OCI-M2 (cell line): Measurements from ENCODE around the gene MTHFS.
"Not testable (repeated sequence)": the region's sequence is repeated elsewhere in the genome, so short reads cannot be mapped to it uniquely, and the experiment has no call there.

Experiments
- DNase-seq: peaks from one replicate; lab custom pipeline; 2025; ENCODE audit not compliant: unreplicated experiment; lab: John Stamatoyannopoulos, UW

Gene MTHFS

GRCh38 chr15:79916502-79917132 is 19.8 kb upstream of the MTHFS start:
- DNase-seq, result no peak

DNA sequence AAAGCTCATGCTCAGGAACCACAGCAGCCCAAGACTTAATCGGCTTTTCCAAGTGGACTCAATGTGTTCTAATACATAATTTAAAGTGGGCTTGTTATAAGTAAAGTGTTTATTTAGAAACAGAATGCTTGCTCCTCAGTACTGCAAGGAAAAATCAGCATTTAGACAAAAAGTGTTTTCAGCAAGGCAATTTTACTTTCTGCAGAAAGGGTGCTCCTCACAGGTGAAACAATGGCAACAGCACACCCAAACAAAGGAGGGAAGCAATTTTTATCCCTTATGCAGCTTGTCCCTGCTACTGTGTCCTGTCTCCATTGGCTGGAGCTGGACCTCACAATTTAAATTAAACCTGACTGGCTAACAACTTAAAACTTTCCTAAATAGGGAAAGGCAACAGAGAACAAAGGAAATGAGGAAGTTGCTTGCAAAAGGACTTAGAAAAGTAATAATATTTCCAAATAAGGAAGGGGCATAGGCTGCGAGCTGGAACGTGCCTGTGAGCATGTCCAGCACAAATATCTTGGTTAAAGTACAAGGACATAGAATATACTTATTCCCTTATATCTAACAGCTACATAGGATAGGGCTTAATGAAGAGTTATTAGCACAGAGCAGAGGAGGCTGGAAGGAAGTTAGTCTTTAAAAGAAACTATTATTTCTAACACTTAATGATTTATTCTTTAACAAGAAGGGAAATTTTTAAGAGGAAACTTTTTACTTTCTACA is 19.1 kb upstream of the MTHFS start:
- not testable (repeated sequence) for DNase-seq

DNA sequence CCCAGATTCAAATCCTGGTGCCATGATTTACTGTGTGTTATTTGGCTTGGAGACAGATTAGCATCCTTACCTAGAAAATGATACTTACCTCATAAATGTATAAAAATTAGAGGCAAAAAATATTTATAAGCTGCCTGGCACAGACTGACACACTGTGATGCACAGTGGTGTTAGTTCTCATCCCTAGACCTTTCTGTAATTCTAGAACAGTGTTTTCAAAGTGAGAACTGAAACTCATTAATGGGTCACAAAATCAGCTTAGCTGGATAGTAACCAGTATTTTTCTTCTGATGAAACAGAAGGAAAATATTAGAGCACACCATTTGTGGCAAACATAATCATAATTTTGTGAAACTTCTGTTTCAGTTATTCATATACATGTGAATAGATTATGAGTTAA is 17.9 kb upstream of the MTHFS start:
- DNase-seq, result no peak

DNA sequence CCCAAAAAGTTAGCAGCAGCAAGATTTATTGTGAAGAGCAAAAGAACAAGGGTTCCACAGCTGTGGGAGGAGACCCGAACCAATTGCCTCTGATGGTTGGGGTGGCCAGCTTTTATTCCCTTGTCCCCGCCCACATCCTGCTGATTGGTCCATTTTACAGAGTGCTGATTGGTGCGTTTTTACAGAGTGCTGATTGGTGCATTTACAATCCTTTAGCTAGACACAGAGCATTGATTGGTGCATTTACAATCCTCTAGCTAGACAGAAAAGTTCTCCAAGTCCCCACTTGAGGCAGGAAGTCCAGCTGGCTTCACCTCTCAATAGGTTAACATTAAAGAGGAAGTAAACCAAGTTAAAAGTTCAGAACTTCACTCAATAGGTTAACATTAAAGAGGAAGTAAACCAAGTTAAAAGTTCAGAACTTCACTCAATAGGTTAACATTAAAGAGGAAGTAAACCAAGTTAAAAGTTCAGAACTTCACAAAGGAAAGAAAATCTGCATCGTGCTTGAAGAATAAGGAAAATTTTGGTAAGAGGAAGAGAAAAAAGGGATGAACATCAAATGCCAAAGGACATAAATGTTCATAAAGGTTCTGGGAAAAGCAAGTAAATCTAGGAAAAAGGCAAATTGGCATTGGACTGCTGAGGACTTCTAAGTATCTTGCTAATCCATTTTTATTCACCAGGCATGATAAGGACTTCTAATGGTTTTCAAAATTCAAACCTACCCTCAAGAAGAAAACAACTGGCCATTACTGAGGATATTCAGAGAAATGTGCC is 12.9 kb upstream of the MTHFS start:
- not testable (repeated sequence) for DNase-seq

DNA sequence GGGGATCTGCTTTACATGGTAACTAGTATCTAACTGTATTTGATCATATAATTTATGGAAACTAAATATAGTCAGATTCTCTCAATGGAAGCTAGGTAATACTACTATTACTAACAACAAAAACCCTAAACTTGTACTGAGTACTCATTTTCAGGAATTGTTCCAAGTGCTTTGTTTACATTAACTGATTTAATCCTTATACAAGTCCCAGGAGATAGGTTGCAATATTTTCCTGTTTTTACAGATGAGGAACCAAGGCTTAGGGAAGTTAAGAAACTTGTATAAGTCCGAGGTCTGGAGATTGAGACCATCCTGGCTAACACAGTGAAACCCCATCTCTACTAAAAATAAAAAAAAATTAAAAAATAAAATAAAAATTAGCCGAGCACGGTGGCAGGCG is 7.5 kb upstream of the MTHFS start:
- no peak for DNase-seq

DNA sequence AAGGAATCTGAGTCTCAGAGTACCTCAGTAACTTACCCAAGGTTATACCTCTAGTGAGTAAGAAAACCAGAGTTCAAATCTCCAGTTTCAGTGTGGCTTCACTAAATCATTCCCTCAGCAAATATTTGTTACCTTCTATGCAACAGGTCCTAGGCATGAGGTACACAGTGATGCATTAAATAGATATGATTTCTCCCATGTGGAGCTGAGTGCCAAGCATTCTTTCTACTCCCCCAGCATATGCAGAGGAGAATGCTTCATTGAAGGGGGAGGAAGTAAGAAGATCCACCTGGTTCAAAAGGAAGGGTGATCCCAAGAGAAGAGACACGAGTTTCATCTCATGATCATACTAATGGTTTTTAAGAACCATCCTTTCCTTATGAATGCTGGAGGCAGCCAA is 6.8 kb upstream of the MTHFS start:
- no peak for DNase-seq

- no peak for DNase-seq
These were observed 6.3 kb upstream of the MTHFS start for GRCh38 chr15:79903144-79903543.

GRCh38 chr15:79901958-79902357 is 5.1 kb upstream of the MTHFS start:
- no peak for DNase-seq

GRCh38 chr15:79900818-79901378 is 4.1 kb upstream of the MTHFS start:
- DNase-seq, result not testable (repeated sequence)

DNA sequence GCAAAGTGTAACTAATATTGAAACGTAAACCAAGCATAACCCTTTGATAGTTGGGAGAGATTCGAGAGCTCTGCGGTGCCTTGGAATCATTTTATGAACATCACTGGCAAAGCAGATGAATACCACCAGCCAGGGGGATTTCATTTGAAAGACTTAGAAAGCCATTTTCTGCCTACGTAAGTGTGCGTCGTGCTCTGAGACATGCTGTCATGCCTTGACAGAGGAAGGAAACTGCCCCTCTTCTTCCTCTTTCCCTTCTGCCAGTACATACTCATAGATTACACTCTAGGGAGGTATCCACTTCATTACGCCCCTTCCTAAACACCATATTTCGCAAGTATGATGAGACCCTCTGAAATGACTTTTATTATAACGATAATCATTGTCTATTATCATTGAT is 3.3 kb upstream of the MTHFS start:
- no peak for DNase-seq

- not testable (repeated sequence) for DNase-seq
These were observed 2.0 kb upstream of the MTHFS start for GRCh38 chr15:79898786-79899185.

DNA sequence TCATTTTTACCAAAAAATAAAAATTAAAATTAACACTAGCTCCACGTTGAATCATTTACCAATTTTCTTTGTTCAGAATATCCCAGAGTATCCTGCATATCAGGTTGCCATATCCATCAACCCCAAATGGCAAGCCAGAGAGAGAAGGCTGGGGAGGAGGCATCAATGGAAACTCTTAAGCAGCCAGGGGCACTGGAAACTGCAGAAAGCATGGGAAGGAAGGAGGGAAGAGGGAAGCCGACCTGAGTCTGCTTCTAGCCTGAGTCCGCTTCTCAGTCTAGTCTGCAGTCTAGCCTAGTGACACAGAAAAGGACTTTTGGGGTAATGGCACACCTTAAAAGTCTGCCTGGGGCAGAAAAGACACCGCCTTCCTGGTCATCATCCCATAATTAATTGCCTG is 1.6 kb upstream of the MTHFS start:
- no peak for DNase-seq

GRCh38 chr15:79897701-79898113 is 893 bp upstream of the MTHFS start:
- DNase-seq, result no peak

- no peak for DNase-seq
These were observed 515 bp upstream of the MTHFS start for GRCh38 chr15:79897380-79897678.

GRCh38 chr15:79896131-79896633 is 632 bp downstream of the MTHFS start:
- no peak for DNase-seq

DNA sequence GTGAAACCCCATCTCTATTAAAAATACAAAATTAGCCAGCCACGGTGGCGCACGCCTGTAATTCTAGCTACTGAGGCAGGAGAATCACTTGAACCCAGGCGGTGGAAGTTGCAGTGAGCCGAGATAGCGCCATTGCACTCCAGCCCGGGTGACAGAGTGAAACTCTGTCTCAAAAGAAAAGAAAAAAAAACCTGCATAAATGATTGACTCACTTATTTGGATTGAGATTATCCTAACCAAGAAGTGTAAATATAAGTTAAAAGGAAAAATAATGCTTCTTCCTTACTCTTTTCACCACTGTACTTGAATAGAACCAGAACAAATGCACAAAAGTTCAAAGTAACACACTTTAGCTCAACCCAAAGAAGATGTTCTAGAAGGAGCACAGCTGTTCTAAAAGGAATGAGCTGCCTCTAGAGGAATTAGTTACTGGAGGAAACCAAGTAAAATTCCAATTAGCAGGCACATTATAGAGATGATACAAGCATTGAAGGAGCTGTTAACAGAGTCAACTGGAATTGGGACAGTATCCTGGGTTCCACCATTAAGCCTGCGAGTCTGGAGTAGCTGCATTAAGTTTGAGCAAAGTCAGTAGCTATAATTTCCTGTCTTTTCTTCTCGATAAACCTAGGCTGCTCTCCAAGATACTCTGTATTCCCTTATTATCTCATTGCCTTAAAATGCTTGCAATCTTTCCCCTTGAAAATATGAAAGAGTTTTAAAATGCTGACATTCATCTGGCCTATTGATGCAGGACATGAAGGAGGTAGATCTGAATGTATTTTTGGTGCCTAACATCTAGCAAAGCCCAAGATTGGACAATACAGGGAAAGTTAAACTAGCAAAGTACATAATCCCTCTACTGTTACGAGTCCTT is 9.5 kb downstream of the MTHFS start:
- no peak for DNase-seq

DNA sequence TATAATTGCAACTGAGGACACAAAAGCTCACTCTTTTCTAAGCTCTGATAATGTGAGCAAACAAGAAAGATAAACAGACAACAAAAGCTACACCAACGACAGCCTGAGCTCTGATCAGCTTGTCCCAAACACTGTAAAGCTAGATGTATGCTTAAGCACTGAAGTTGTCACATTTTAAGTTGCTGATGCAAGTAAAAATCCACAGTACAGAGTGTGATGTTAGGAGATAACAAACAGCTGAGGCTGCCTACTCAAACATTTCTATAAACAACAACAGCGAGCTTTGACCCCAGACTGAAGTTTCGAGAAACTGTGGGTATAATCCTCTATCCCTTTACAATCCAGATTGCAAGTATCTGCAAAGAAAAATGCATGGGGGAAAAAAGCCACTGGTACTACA is 10.7 kb downstream of the MTHFS start:
- DNase-seq, result no peak

DNA sequence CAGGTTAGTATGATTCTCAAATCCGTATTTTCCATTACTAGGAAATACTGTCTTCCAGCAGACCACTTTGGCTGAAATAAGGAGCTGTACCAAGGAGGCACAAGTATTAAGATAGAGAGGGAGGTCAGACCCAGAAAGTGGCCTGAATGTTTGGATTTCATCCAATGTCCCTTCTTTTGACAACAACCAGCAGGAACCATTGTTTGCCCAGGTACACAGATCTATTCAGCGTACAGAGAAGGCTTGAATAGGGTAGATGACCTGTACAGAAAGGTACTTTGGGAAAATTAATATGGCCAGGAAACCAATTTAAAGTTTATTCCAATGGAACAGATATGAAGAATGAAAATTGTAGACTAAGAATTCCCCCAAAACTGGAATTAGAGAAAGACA is 12.6 kb downstream of the MTHFS start:
- no peak for DNase-seq

GRCh38 chr15:79883579-79884203 is 13.1 kb downstream of the MTHFS start:
- DNase-seq, result no peak

- DNase-seq, result no peak
These were observed 15.1 kb downstream of the MTHFS start for GRCh38 chr15:79881668-79882067.
